ENCODE results near the gene PIGK.

Gene PIGK

DNA sequence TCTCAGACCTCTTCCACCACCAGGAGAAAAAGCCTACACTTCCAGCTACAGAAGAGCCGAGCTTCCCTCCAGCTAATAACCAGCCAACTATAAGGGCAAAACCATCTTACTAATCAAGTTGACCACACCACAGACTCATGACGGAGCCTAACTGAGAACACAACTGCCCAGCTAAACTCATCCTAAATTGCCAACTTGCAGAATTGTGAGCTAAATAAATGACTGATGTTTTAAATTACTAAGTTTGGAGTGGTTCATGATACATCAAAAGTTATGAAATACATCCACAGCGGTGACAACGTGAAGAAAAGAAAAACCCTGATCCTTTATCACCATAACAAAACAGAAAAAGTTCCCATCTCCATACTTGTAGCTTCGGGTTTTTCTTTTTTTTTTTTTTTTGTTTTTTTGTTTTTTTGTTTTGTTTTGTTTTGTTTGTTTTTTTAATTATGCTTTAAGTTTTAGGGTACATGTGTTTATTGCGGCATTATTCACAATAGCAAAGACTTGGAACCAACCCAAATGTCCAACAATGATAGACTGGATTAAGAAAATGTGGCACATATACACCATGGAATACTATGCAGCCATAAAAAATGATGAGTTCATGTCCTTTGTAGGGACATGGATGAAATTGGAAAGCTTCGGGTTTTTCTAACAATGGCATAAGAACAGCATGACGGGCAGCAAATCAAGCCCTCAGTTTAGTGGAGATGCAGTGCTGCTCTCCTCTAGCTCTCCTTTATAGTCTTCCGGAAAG lies 122.6 kb downstream of the PIGK start:
- Mint-ChIP-seq H3K36me3 (peaks cover 26% of the 10 kb centered on the region), H3K4me1 (ENCODE audit: low read depth) (no peaks in the 10 kb centered on the region), H3K27me3 (no peaks in the 10 kb centered on the region), H3K4me3 (no peak overlapping the region), H3K27ac (no peak overlapping the region), H3K9me3 (ENCODE audit: low read depth) (no peaks in the 10 kb centered on the region)

DNA sequence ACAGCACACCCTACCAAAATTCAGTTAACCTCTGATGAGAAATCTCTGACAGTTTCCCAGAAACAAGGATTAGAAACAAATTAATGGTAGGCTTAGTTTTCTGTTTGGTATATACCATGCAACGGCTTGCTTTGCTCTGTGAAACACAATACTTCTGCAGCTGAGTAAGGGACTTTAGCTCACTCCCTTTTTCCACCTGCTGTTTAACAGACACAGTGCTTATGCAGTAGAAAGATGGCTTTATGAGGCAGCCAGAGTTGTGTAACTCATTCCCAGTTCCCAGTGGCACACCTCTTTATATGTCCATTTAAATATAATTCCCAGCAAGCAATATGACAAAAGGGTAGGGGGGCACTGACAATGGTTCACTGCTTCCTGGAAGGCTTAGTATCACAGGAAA lies 124.0 kb downstream of the PIGK start:
- H3K4me1 Mint-ChIP-seq (ENCODE audit: low read depth), result no peaks in the 10 kb centered on the region
- no peaks in the 10 kb centered on the region for H3K27me3 Mint-ChIP-seq
- H3K36me3 Mint-ChIP-seq, result peaks cover 27% of the 10 kb centered on the region
- no peaks in the 10 kb centered on the region for H3K9me3 Mint-ChIP-seq (ENCODE audit: low read depth)
- H3K27ac Mint-ChIP-seq, result no peak overlapping the region
- no peak overlapping the region for H3K4me3 Mint-ChIP-seq

DNA sequence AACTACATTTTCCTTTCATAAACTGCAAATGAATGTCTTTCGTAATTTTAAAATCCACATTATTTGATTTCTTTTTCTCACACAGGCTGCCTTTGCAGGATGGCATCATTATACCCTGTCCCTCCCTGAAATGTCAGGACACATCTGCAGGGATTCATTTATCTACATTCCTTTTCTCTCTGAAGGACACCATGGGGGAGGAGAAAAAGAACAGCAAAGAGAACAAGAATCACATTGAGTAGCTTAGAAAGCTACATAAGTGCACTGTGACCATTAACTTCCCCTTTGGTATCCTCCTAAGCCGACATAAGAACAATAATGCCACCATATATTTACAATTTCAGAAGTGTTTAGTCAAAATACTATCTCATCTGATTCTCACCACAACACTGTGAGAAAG lies 129.5 kb downstream of the PIGK start:
- Mint-ChIP-seq H3K27ac (no peak overlapping the region), H3K36me3 (peaks cover 25% of the 10 kb centered on the region), H3K9me3 (ENCODE audit: low read depth) (no peaks in the 10 kb centered on the region), H3K27me3 (no peaks in the 10 kb centered on the region), H3K4me3 (no peak overlapping the region), H3K4me1 (ENCODE audit: low read depth) (no peaks in the 10 kb centered on the region)

DNA sequence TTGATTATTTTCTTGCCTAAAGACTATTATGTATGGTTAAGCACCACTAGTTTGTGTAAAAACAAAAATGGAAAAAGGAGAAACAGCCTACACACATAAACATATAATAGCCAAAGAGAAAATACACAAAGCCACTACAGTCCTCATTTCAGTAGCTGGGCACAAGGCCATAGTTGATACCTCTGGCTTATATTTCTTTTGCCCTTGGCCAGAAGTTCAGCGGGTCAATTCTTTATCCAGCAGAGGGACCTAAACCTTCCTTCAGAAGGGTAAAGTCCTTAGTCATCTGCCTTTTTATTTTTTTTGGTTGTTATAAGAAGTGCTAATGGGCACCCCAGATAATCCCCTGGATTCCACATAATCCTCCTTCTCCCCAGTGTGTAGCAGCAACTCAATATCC lies 134.1 kb downstream of the PIGK start:
- Mint-ChIP-seq H3K36me3 (peaks cover 16% of the 10 kb centered on the region), H3K4me1 (ENCODE audit: low read depth) (no peaks in the 10 kb centered on the region), H3K4me3 (no peak overlapping the region), H3K9me3 (ENCODE audit: low read depth) (peaks cover 6% of the 10 kb centered on the region), H3K27me3 (no peaks in the 10 kb centered on the region), H3K27ac (no peak overlapping the region)

DNA sequence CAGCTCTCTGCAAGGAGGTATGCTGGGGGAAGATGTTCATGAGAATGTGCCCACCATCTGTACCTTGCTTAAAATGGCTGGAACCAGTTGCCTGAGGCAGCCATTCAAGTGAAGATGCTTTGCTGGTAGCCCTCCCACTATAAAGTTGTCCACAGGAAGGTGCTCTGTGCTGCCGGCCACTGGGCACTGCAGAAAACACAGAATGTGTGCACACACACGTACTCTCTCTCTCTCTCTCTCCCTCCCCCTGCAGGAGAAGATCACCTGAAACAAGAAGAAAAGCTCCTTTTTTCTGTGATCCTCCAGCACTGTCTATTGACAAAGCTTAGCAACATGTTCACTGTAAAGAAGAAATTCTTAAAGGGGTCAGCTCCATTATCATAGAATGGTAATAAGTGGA lies 134.8 kb downstream of the PIGK start:
- no peak overlapping the region for H3K4me3 Mint-ChIP-seq
- no peak overlapping the region for H3K27ac Mint-ChIP-seq
- no peaks in the 10 kb centered on the region for H3K4me1 Mint-ChIP-seq (ENCODE audit: low read depth)
- H3K36me3 Mint-ChIP-seq, result peaks cover 16% of the 10 kb centered on the region
- peaks cover 6% of the 10 kb centered on the region for H3K9me3 Mint-ChIP-seq (ENCODE audit: low read depth)
- H3K27me3 Mint-ChIP-seq, result no peaks in the 10 kb centered on the region

DNA sequence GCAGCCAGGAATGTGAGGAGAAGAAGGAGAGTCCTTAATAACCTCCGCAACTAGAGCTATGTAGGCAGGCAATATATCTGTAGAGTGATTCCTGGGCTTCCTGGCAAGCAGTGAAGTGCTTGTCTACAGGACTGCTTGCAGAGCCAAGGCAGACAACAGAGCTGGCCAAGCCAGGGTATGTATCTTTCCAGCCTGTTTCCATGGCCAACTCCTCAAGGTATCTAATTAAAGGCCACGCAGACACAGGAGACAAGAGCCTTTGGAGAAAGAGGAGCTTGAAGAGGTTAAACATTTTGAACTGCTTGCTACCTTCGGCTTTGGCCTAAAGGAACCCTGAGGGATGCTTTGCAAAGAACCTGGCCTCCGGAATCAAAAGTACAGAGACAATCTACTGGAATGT lies 137.4 kb downstream of the PIGK start:
- H3K36me3 Mint-ChIP-seq, result peaks cover 11% of the 10 kb centered on the region
- H3K27ac Mint-ChIP-seq, result no peak overlapping the region
- peaks cover 3% of the 10 kb centered on the region for H3K27me3 Mint-ChIP-seq
- no peaks in the 10 kb centered on the region for H3K4me1 Mint-ChIP-seq (ENCODE audit: low read depth)
- H3K4me3 Mint-ChIP-seq, result no peak overlapping the region
- peaks cover 6% of the 10 kb centered on the region for H3K9me3 Mint-ChIP-seq (ENCODE audit: low read depth)

DNA sequence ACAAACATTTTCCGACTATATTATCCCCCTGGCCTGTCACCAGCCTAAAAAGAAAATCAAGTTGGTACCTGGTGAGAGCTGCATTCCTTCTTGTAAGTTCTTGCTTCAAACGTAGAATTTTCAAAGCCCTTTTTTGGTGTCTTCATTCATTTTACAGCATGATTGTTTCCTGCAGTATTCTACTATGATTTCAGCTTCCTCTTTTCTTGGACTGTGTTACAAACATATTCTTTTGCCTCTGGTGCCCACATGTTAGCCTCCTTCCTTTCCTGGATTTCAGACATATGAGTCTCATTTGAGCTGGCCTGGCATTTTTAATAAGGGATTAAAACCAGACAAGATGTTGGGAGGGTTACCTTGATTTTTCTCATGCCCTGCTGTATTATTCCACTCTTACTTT lies 142.5 kb downstream of the PIGK start:
- Mint-ChIP-seq H3K27ac (no peak overlapping the region), H3K4me1 (ENCODE audit: low read depth) (no peaks in the 10 kb centered on the region), H3K9me3 (ENCODE audit: low read depth) (no peaks in the 10 kb centered on the region), H3K27me3 (peaks cover 5% of the 10 kb centered on the region), H3K4me3 (no peak overlapping the region), H3K36me3 (no peaks in the 10 kb centered on the region)

DNA sequence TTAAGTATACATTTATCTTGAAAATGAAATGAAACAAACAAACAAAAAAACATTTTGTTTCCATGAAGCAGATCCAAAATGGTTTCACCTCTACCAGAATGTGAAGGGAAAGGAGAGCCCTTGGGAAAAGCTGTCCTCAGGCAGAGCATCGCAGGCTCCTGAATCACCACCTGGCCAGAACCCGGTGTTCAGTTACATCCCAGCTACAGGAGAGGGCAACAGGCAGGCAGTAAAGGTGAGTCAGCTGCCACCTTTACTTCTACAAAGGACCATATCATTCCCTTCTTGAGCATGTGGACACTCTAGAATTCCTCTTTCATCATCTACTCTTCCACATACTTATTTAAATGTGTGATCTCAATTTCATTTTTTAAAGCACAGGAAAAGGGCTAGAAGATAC lies 151.2 kb downstream of the PIGK start:
- Mint-ChIP-seq H3K36me3 (no peaks in the 10 kb centered on the region), H3K9me3 (ENCODE audit: low read depth) (peaks cover 5% of the 10 kb centered on the region), H3K4me3 (no peak overlapping the region), H3K27me3 (no peaks in the 10 kb centered on the region), H3K4me1 (ENCODE audit: low read depth) (no peaks in the 10 kb centered on the region), H3K27ac (no peak overlapping the region)

DNA sequence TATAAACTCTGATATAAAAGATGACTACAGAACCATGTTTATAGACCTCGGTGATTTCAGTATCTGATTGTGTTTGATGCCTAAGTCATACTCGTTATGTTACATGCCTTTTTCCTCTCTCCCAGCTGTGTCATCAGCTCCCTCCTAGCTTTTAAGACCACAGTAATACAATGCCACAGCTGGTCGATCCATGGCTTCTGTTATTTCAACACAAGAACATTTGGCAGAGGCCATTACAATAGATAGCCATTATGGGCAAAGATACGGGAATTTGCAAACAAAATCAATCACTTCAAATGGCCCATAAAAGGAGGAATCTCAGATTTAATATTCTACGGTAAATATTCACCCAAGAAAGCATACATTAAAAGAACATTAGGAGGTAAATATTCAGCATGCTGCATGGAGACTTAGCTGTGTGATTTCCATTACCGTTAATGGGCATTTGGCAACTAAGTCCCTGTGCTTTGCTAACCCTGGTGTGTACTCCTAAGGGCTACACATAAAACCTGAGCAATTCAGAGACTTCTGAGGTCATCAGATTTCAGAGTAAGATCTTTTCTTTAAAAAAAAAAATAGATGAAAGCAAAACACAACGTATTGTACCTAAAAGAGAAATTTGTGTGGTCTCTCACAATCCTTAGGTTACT lies 153.4 kb downstream of the PIGK start:
- Mint-ChIP-seq H3K36me3 (no peaks in the 10 kb centered on the region), H3K27ac (no peak overlapping the region), H3K9me3 (ENCODE audit: low read depth) (peaks cover 5% of the 10 kb centered on the region), H3K27me3 (no peaks in the 10 kb centered on the region), H3K4me1 (ENCODE audit: low read depth) (no peaks in the 10 kb centered on the region), H3K4me3 (no peak overlapping the region)

DNA sequence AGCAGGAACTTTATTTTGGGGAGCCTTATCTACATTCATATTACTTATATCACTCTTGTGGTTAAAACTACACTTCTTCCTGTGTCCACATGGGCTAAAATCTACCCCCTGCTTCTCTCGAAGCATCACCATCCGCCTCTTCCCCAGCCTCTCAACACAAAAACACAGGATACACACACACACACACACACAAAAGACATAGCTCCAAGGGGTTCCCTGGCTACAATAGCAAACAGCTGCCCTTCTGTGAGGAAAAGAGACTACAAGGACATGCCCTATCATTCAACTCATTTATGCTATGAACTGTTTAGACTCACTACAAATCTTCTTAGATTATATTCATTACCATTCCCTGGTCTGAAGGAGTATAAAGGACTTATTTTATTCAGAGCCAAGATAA lies 155.0 kb downstream of the PIGK start:
- Mint-ChIP-seq H3K4me1 (ENCODE audit: low read depth) (no peaks in the 10 kb centered on the region), H3K4me3 (no peak overlapping the region), H3K36me3 (no peaks in the 10 kb centered on the region), H3K27me3 (no peaks in the 10 kb centered on the region), H3K27ac (no peak overlapping the region), H3K9me3 (ENCODE audit: low read depth) (peaks cover 5% of the 10 kb centered on the region)

DNA sequence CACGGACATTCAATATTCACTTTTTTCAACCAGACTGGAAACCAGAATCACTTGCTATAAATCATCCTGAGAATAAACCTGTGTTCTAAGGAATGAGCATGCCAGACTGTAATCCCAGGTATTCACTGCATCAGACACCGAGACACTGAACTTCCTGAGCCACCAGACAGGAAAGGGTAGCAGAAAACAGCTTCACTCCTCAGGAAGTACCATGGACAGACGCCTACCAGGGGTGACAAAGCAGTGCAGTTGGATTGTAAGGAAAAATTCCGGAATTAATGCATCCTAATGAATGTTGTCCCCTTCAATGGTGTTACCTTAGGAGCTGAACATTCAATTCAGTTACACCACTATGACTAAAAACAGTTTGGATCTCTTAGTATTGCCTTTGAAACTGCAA lies 156.1 kb downstream of the PIGK start:
- Mint-ChIP-seq H3K9me3 (ENCODE audit: low read depth) (peaks cover 5% of the 10 kb centered on the region), H3K4me1 (ENCODE audit: low read depth) (no peaks in the 10 kb centered on the region), H3K4me3 (no peak overlapping the region), H3K27ac (no peak overlapping the region), H3K36me3 (no peaks in the 10 kb centered on the region), H3K27me3 (no peaks in the 10 kb centered on the region)

DNA sequence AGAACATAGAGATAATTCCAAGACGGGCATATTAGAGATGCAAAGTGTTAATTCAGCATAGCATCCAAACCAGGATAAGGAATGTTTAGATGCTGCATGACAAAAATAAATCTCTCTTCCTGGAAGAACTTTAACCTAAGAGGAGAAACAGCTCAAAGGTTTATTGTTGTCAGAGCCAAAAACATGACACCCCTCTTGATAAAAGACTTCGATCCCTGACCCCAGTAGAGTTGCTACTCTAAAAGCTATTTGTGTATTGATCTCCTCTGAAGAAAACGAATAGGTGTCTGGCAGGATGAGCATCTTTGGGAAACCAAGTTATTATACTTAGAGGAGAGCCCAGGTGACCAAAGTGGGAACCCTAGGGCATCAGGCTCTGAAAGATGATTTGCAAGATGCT lies 158.1 kb downstream of the PIGK start:
- no peaks in the 10 kb centered on the region for H3K9me3 Mint-ChIP-seq (ENCODE audit: low read depth)
- H3K27ac Mint-ChIP-seq, result no peak overlapping the region

DNA sequence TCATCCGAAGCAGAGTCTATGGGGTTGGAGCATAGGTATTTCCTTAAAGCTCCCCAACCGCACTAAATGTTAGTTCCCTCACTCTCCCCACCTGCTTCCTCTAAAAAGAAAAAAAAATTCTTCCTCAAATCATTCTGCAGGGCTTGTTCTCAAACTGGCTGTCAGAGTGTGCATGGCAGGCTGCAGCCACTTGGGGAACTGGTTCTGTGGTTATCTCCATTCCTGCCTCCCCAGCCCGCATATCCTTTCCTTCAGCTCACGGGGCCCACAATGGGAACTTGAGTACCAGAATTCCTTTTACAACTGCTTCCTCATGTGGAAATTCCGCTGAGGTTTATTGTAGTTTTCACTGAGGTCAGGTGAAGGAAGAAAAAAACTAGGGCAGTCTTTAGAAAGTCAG lies 159.2 kb downstream of the PIGK start:
- Mint-ChIP-seq H3K9me3 (ENCODE audit: low read depth) (no peaks in the 10 kb centered on the region), H3K36me3 (no peaks in the 10 kb centered on the region), H3K27me3 (peaks cover 1% of the 10 kb centered on the region), H3K4me3 (no peak overlapping the region), H3K4me1 (ENCODE audit: low read depth) (no peaks in the 10 kb centered on the region), H3K27ac (no peak overlapping the region)

More for the DNA sequence above, 158.1 kb downstream of the PIGK start:
- no peak overlapping the region for H3K4me3 Mint-ChIP-seq
- H3K27me3 Mint-ChIP-seq, result peaks cover 1% of the 10 kb centered on the region
- H3K4me1 Mint-ChIP-seq (ENCODE audit: low read depth), result no peaks in the 10 kb centered on the region
- H3K36me3 Mint-ChIP-seq, result no peaks in the 10 kb centered on the region

DNA sequence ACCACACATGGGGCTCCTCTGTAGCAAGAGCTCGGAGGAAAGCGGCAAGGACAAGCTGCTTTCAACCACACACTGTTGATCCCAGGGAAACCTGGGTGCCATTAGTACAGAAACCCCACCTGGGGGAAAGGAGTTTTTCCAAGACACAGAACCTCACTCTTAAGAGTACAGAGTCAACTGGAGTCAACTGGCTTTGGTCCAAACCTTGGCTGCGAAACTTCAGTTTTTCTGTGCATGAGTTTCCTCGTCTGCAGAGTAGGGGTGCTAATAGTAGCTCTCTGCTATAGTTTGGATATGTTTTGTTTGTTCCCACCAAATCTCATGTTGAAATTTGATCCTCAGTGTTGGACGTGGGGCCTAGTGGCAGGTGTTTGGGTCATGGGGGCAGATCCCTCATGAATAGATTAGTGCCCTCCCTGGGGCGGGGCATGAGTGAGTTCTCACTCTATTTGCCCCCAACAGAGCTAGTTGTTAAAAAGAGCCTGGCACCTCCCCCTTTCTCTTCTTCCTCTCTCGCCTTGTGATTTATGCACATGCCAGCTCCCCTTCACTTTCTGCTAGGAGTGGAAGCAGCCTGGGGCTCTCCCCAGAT lies 161.1 kb downstream of the PIGK start:
- no peaks in the 10 kb centered on the region for H3K36me3 Mint-ChIP-seq
- peaks cover 1% of the 10 kb centered on the region for H3K27me3 Mint-ChIP-seq
- H3K4me1 Mint-ChIP-seq (ENCODE audit: low read depth), result no peaks in the 10 kb centered on the region
- H3K9me3 Mint-ChIP-seq (ENCODE audit: low read depth), result no peaks in the 10 kb centered on the region
- no peak overlapping the region for H3K4me3 Mint-ChIP-seq
- H3K27ac Mint-ChIP-seq, result no peak overlapping the region

DNA sequence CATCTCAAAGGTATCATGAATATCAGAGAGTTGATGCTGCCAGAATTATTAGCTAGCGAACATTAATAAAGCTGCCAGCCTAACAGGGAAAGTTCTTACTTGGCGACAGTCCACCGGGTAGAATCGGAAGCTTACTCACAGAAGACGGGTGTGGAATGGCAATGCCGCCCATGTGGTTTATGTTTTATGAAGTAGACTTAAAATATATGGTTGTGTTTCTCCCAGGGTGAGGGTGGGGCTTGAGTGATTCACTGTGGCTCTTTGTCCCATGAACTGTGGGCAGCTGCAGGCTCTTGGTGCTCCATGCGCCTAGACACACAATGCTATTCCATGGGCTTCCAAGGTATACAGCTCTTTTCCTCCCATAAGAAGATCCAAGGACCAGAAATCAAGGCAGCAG lies 162.7 kb downstream of the PIGK start:
- Mint-ChIP-seq H3K27ac (no peak overlapping the region), H3K27me3 (peaks cover 1% of the 10 kb centered on the region), H3K4me3 (no peak overlapping the region), H3K9me3 (ENCODE audit: low read depth) (no peaks in the 10 kb centered on the region), H3K4me1 (ENCODE audit: low read depth) (no peaks in the 10 kb centered on the region), H3K36me3 (no peaks in the 10 kb centered on the region)

All from activated naive CD8-positive, alpha-beta T cell (primary cell).